Measurements from ENCODE around the gene MAPK6.

The MAPK6 gene

GRCh38 chr15:52010633-52011595 is 8.1 kb upstream of the MAPK6 start:
- no peaks in the 10 kb centered on the region for H3K27me3 ChIP-seq (ENCODE audit: control insufficient read depth, insufficient read depth, low read length, poor library complexity, severe bottlenecking)
- WGBS, 2 experiments: 90 to 92% methylated on average over 14 of the region's 14 CpGs
- H3K4me3 ChIP-seq (ENCODE audit: insufficient read depth, low read depth, low read length): no peak overlapping the region
- H3K4me1 ChIP-seq (ENCODE audit: control insufficient read depth, insufficient read depth, low read length): peaks cover 6% of the 10 kb centered on the region
- H3K36me3 ChIP-seq (ENCODE audit: control insufficient read depth, insufficient read depth, low read length): no peaks in the 10 kb centered on the region
- no peaks in the 10 kb centered on the region for H3K9me3 ChIP-seq (ENCODE audit: control insufficient read depth, low read length)
- H3K27ac ChIP-seq (ENCODE audit: insufficient read depth, low read depth, low read length, poor library complexity, severe bottlenecking): no peak overlapping the region

- no peaks in the 10 kb centered on the region for H3K27me3 ChIP-seq (ENCODE audit: control insufficient read depth, insufficient read depth, low read length, poor library complexity, severe bottlenecking)
- WGBS, 2 experiments: 69 to 78% methylated on average over 3 of the region's 3 CpGs
- no peaks in the 10 kb centered on the region for H3K9me3 ChIP-seq (ENCODE audit: control insufficient read depth, low read length)
- peaks cover 6% of the 10 kb centered on the region for H3K4me1 ChIP-seq (ENCODE audit: control insufficient read depth, insufficient read depth, low read length)
- H3K27ac ChIP-seq (ENCODE audit: insufficient read depth, low read depth, low read length, poor library complexity, severe bottlenecking): no peak overlapping the region
- no peaks in the 10 kb centered on the region for H3K36me3 ChIP-seq (ENCODE audit: control insufficient read depth, insufficient read depth, low read length)
- H3K4me3 ChIP-seq (ENCODE audit: insufficient read depth, low read depth, low read length): no peak overlapping the region
Measured at GRCh38 chr15:52011711-52012144, 7.3 kb upstream of the MAPK6 start.

GRCh38 chr15:52012210-52012609 is 6.8 kb upstream of the MAPK6 start:
- Histone ChIP-seq H3K4me3 (ENCODE audit: insufficient read depth, low read depth, low read length) (no peak overlapping the region), H3K27ac (ENCODE audit: insufficient read depth, low read depth, low read length, poor library complexity, severe bottlenecking) (no peak overlapping the region), H3K36me3 (ENCODE audit: control insufficient read depth, insufficient read depth, low read length) (no peaks in the 10 kb centered on the region), H3K9me3 (ENCODE audit: control insufficient read depth, low read length) (no peaks in the 10 kb centered on the region), H3K27me3 (ENCODE audit: control insufficient read depth, insufficient read depth, low read length, poor library complexity, severe bottlenecking) (no peaks in the 10 kb centered on the region), H3K4me1 (ENCODE audit: control insufficient read depth, insufficient read depth, low read length) (peaks cover 6% of the 10 kb centered on the region)
- 92% methylated on average over 2 of the region's 2 CpGs for WGBS, 2 experiments

GRCh38 chr15:52013151-52013791 is 5.7 kb upstream of the MAPK6 start:
- WGBS, 2 experiments: 91 to 93% methylated on average over 2 to 3 of the region's 3 CpGs
- Histone ChIP-seq H3K4me1 (ENCODE audit: control insufficient read depth, insufficient read depth, low read length) (peaks cover 6% of the 10 kb centered on the region), H3K27ac (ENCODE audit: insufficient read depth, low read depth, low read length, poor library complexity, severe bottlenecking) (no peak overlapping the region), H3K9me3 (ENCODE audit: control insufficient read depth, low read length) (no peaks in the 10 kb centered on the region), H3K27me3 (ENCODE audit: control insufficient read depth, insufficient read depth, low read length, poor library complexity, severe bottlenecking) (no peaks in the 10 kb centered on the region), H3K4me3 (ENCODE audit: insufficient read depth, low read depth, low read length) (no peak overlapping the region), H3K36me3 (ENCODE audit: control insufficient read depth, insufficient read depth, low read length) (no peaks in the 10 kb centered on the region)

GRCh38 chr15:52014616-52015015 is 4.4 kb upstream of the MAPK6 start:
- H3K4me1 ChIP-seq (ENCODE audit: control insufficient read depth, insufficient read depth, low read length): peaks cover 6% of the 10 kb centered on the region
- no peaks in the 10 kb centered on the region for H3K9me3 ChIP-seq (ENCODE audit: control insufficient read depth, low read length)
- H3K36me3 ChIP-seq (ENCODE audit: control insufficient read depth, insufficient read depth, low read length): no peaks in the 10 kb centered on the region
- H3K27me3 ChIP-seq (ENCODE audit: control insufficient read depth, insufficient read depth, low read length, poor library complexity, severe bottlenecking): no peaks in the 10 kb centered on the region
- no peak overlapping the region for H3K27ac ChIP-seq (ENCODE audit: insufficient read depth, low read depth, low read length, poor library complexity, severe bottlenecking)
- H3K4me3 ChIP-seq (ENCODE audit: insufficient read depth, low read depth, low read length): no peak overlapping the region
- 91 to 100% methylated on average over 1 of the region's 1 CpG for WGBS, 2 experiments

- H3K27ac ChIP-seq (ENCODE audit: insufficient read depth, low read depth, low read length, poor library complexity, severe bottlenecking): no peak overlapping the region
- no peak overlapping the region for H3K4me3 ChIP-seq (ENCODE audit: insufficient read depth, low read depth, low read length)
- peaks cover 6% of the 10 kb centered on the region for H3K4me1 ChIP-seq (ENCODE audit: control insufficient read depth, insufficient read depth, low read length)
- 95 to 96% methylated on average over 2 of the region's 2 CpGs for WGBS, 2 experiments
- H3K9me3 ChIP-seq (ENCODE audit: control insufficient read depth, low read length): no peaks in the 10 kb centered on the region
- H3K27me3 ChIP-seq (ENCODE audit: control insufficient read depth, insufficient read depth, low read length, poor library complexity, severe bottlenecking): no peaks in the 10 kb centered on the region
- no peaks in the 10 kb centered on the region for H3K36me3 ChIP-seq (ENCODE audit: control insufficient read depth, insufficient read depth, low read length)
Measured at GRCh38 chr15:52016316-52016715, 2.7 kb upstream of the MAPK6 start.

GRCh38 chr15:52018244-52018643 is 775 bp upstream of the MAPK6 start:
- WGBS, 2 experiments: 95 to 96% methylated on average over 7 of the region's 7 CpGs
- Histone ChIP-seq H3K27ac (ENCODE audit: insufficient read depth, low read depth, low read length, poor library complexity, severe bottlenecking) (no peak overlapping the region), H3K4me1 (ENCODE audit: control insufficient read depth, insufficient read depth, low read length) (peaks cover 6% of the 10 kb centered on the region), H3K4me3 (ENCODE audit: insufficient read depth, low read depth, low read length) (no peak overlapping the region), H3K9me3 (ENCODE audit: control insufficient read depth, low read length) (no peaks in the 10 kb centered on the region), H3K27me3 (ENCODE audit: control insufficient read depth, insufficient read depth, low read length, poor library complexity, severe bottlenecking) (no peaks in the 10 kb centered on the region), H3K36me3 (ENCODE audit: control insufficient read depth, insufficient read depth, low read length) (no peaks in the 10 kb centered on the region)

GRCh38 chr15:52019394-52020220 is 588 bp downstream of the MAPK6 start:
- Histone ChIP-seq H3K9me3 (ENCODE audit: control insufficient read depth, low read length) (no peaks in the 10 kb centered on the region), H3K36me3 (ENCODE audit: control insufficient read depth, insufficient read depth, low read length) (no peaks in the 10 kb centered on the region), H3K27me3 (ENCODE audit: control insufficient read depth, insufficient read depth, low read length, poor library complexity, severe bottlenecking) (no peaks in the 10 kb centered on the region), H3K4me1 (ENCODE audit: control insufficient read depth, insufficient read depth, low read length) (peaks cover 6% of the 10 kb centered on the region), H3K4me3 (ENCODE audit: insufficient read depth, low read depth, low read length) (peak overlapping the region; percentile 84), H3K27ac (ENCODE audit: insufficient read depth, low read depth, low read length, poor library complexity, severe bottlenecking) (peak overlapping the region; percentile 98)
- WGBS, 2 experiments: 0% methylated on average over 100 of the region's 100 CpGs

GRCh38 chr15:52020221-52021085 is 1.4 kb downstream of the MAPK6 start:
- WGBS, 2 experiments: 3 to 4% methylated on average over 9 to 10 of the region's 10 CpGs
- H3K27ac ChIP-seq (ENCODE audit: insufficient read depth, low read depth, low read length, poor library complexity, severe bottlenecking): peak overlapping the region; percentile 88
- H3K4me3 ChIP-seq (ENCODE audit: insufficient read depth, low read depth, low read length): peak overlapping the region; percentile 84
- H3K36me3 ChIP-seq (ENCODE audit: control insufficient read depth, insufficient read depth, low read length): no peaks in the 10 kb centered on the region
- no peaks in the 10 kb centered on the region for H3K27me3 ChIP-seq (ENCODE audit: control insufficient read depth, insufficient read depth, low read length, poor library complexity, severe bottlenecking)
- peaks cover 6% of the 10 kb centered on the region for H3K4me1 ChIP-seq (ENCODE audit: control insufficient read depth, insufficient read depth, low read length)
- H3K9me3 ChIP-seq (ENCODE audit: control insufficient read depth, low read length): no peaks in the 10 kb centered on the region
